ENCODE data around the gene GPD2.

Gene GPD2

GRCh38 chr2:156435718-156436496 lies at the start of gene GPD2:
GPD2 (plus strand) TSS chr2:156436379; CDS start chr2:156476106, 39,727 bp downstream.
- no peak for TF ChIP-seq GATA3 (IDR thresholded peaks at IDR 0.05; ENCODE audit: low read depth, low read length)
- no peak for TF ChIP-seq GATA2 (IDR thresholded peaks at IDR 0.05; ENCODE audit: low read depth, low read length)

DNA sequence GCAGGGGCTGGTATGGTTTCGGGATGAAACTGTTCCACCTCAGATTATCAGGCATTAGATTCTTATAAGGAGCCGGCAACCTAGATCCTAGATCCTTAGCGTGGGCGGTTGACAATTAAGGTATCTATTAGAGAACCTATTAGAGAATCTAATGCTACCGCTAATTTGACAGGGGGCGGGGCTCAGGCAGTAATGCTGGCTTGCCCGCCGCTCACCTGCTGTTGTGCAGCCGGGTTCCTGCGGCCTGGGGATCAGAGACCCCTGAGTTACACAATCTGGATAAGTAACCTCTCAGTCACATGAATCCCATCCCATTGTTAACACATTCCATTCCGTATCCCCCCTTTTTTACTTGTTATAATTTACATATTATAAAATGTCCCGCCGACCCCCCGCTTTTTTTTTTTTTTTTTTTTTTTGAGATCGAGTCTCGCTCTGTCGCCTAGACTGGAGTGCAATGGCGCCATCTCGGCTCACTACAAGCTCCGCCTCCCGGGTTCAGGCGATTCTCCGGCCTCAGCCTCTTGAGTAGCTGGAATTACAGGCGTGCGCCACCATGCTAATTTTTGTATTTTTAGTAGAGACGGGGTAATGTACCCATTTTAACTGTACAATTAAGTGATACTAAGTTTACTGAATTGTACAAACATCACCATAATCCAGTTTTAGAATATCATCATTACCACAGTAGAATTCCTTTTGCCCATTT lies 42.0 kb upstream of the GPD2 start:
- TF ChIP-seq GATA2 (IDR thresholded peaks at IDR 0.05; ENCODE audit: low read depth, low read length) (no peak), GATA3 (IDR thresholded peaks at IDR 0.05; ENCODE audit: low read depth, low read length) (no peak)

DNA sequence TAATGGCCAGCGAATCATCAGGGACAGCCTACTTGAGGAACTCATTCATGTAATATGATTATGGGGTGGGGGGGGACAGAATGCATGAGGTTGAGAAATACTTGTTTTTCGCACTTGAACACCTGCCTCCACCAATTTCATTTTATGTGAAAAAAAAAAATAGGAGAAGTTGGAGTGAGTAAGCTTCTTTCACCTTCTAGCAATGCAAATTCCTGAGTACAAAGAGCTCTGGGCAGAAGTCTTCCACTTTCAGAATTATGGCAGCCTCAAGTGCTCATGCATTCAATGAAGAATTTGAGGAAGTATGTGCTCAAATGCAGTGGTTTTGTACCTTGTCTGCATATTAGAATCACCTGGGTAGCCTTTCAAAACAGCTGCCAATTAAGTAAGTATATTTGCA lies 40.1 kb upstream of the GPD2 start:
- TF ChIP-seq GATA2 (IDR thresholded peaks at IDR 0.05; ENCODE audit: low read depth, low read length), result no peak
- no peak for TF ChIP-seq GATA3 (IDR thresholded peaks at IDR 0.05; ENCODE audit: low read depth, low read length)

GRCh38 chr2:156397229-156397628 lies 39.0 kb upstream of the GPD2 start:
- TF ChIP-seq GATA3 (IDR thresholded peaks at IDR 0.05; ENCODE audit: low read depth, low read length) (no peak), GATA2 (IDR thresholded peaks at IDR 0.05; ENCODE audit: low read depth, low read length) (no peak)

DNA sequence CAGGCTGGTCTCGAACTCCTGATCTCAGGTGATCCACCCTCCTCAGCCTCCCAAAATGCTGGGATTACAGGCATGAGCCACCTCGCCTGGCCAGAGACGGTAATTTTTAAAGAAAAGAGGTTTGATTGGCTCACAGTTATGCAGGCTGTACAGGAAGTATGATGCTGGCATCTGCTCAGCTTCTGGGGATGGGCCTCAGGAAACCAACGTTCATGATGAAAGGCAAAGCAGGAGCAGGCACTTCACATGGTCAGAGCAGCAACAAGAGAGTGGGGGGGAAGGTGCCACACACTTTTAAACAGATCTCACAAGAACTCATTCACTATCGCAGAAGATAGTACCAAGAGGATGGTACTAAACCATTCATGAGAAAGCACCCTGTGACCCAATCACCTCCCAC lies 38.0 kb upstream of the GPD2 start:
- no peak for TF ChIP-seq GATA3 (IDR thresholded peaks at IDR 0.05; ENCODE audit: low read depth, low read length)
- TF ChIP-seq GATA2 (IDR thresholded peaks at IDR 0.05; ENCODE audit: low read depth, low read length), result no peak

DNA sequence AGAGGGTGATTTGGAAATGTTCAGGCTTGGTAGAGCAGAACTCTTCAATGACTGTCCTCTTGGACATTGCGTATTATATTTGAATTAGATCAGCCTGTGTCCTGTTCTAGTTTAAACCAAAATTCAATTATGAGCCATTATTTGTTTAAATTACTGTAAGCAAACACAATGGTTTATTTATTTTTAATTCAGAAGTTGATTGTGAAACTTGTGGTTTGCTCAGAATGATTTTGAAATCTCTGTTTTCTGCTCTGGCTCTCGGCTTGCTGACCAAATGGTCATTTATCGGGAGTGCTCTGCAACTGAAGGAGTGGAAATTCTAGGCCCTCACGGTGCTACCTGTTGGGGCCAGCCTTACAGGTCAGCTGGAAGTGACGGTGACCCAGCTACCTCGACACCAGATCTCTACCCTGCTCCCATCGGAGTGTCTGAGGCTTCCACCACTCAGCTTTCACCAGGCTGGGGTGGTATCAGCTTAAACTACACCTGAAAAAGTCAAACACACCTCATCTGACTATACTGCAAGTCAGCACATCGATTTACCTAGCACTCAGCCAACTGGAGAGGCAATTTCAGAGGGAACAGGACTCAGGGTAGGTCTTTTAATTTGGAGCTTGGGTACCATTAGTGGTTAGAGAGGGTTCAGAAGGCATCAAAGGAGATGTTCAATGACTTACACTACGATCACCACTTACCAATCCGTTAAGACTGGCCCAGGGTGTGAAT lies 36.8 kb upstream of the GPD2 start:
- TF ChIP-seq GATA3 (IDR thresholded peaks at IDR 0.05; ENCODE audit: low read depth, low read length), result no peak
- no peak for TF ChIP-seq GATA2 (IDR thresholded peaks at IDR 0.05; ENCODE audit: low read depth, low read length)

DNA sequence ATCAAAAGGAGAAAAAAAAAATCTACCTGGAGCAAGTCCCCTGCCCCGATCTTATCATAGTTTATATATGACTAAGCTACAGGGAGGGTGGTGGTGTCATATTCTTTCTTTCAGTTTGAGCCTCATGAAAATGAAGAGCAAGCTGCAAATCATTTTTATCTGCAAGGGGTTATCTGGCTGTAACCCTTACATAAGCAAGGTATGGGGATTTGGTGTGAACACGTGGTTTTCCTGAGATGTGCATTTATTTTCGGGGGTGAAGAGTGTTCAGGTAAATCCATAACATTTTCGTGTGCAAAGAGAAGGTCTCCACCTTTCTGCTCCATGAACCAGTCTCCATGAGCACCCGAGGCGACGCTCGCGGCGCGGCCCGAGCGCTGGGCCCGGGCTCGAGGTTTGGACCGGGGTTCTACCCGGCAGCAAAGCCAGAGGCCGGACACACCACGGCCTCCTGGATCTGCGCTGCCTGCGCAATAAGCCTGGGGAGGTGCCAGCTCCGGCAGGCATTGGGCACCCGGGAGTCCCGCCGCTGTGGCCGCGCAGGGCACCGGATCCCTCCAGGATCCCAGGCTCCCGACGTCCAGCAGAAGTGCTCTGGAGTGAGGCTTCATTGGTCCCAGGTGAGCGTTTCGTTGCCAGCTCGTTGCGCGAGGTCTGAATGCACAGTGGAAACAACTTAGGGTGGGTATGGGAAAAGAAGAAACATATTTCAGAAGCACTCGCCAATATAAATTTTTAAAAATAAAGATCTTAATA lies 36.1 kb upstream of the GPD2 start:
- no peak for TF ChIP-seq GATA2 (IDR thresholded peaks at IDR 0.05; ENCODE audit: low read depth, low read length)
- no peak for TF ChIP-seq GATA3 (IDR thresholded peaks at IDR 0.05; ENCODE audit: low read depth, low read length)

GRCh38 chr2:156400706-156401678 lies 35.2 kb upstream of the GPD2 start:
- no peak for TF ChIP-seq GATA3 (IDR thresholded peaks at IDR 0.05; ENCODE audit: low read depth, low read length)
- TF ChIP-seq GATA2 (IDR thresholded peaks at IDR 0.05; ENCODE audit: low read depth, low read length), result 0 out of 2 replicates have a peak, but pooled peaks have one; percentile 20

DNA sequence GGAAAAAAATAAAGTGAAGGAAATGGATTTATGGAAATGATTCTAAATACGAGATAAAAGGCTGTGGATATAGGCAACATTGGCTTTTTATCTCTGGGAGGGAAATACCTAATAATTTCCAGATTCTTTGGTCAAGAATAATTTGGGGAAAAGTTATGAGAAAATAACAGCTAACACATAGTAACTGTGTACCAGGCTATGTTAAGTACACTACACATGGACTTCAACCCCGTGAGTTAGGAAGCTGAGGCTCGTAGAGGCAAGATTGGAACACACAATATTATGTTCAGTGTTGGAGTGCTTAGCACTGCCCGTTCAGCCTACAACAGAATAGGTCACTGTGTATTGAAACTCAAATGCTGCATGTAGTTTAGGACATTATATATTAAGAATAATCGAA lies 34.3 kb upstream of the GPD2 start:
- TF ChIP-seq GATA2 (IDR thresholded peaks at IDR 0.05; ENCODE audit: low read depth, low read length), result no peak
- no peak for TF ChIP-seq GATA3 (IDR thresholded peaks at IDR 0.05; ENCODE audit: low read depth, low read length)

DNA sequence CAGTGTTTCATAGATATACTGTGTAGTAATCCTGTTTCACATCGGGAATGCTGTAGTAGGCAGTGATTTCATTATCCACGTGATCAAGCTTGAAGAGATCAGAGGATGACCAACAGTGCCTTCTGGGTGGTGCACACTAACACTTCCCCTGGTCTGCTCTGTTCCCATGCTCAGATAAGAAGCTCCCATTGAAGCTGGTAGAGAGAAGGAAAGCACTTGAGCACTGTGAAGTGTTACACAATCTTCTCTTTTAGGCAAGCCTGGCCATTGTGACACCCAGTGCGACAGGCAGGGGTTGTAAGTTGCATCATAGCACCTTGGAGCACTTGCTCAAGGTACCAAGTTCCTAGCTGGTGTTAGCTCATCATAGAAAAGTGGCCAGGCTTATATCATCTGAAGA lies 30.6 kb upstream of the GPD2 start:
- TF ChIP-seq GATA2 (IDR thresholded peaks at IDR 0.05; ENCODE audit: low read depth, low read length) (no peak), GATA3 (IDR thresholded peaks at IDR 0.05; ENCODE audit: low read depth, low read length) (no peak)

DNA sequence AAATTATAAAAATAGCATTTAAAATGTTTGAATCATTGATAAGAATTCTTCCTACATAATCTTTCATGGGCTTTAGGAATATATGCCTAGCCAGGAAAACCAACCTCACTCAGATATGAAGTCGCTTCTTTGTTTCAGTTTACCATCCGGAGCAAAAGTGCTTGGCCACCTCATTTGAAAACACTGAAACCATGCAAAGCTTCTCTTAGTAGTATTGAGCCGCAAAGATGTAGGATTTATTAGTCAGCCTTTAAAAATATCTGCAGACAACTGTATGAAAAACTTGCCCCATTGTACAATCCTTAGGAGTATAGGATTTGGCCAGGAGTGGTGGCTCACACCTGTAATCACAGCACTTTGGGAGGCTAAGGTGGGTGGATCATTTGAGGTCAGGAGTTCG lies 24.3 kb upstream of the GPD2 start:
- TF ChIP-seq GATA2 (IDR thresholded peaks at IDR 0.05; ENCODE audit: low read depth, low read length) (no peak), GATA3 (IDR thresholded peaks at IDR 0.05; ENCODE audit: low read depth, low read length) (no peak)

DNA sequence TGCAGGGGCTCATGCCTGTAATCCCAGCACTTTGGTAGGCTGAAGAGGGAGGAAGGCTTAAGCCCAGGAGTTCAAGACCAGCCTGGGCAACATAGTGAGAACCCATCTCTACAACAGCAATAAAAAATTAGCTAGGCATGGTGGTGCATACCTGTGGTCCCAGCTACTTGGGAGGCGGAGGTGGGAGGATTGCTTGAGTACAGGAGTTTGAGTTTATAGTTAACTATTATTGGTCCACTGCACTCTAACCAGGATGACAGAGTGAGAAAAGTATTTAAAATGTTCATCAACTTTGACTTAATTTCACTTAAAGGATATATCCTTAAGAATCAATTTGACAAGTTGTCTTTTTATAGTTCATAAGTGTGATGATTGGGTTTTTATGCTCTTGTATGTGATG lies 14.3 kb upstream of the GPD2 start:
- TF ChIP-seq GATA3 (IDR thresholded peaks at IDR 0.05; ENCODE audit: low read depth, low read length), result no peak
- TF ChIP-seq GATA2 (IDR thresholded peaks at IDR 0.05; ENCODE audit: low read depth, low read length), result no peak

All from SH-SY5Y (cell line).